Retinal pigment epithelial cell (primary cell): ENCODE data around the gene MPND.
"Not testable (repeated sequence)": the region's sequence is repeated elsewhere in the genome, so short reads cannot be mapped to it uniquely, and the experiment has no call there.

ENCODE experiments used
- DNase-seq: peaks from one replicate; pipeline ENCODE4 v3.0.0-alpha.2; 2010; ENCODE audit warnings: low read depth
- H3K4me3 ChIP-seq: 2 replicates; pipeline ENCODE4 v1.5.1; 2011; ENCODE audit warnings: mild to moderate bottlenecking, low read length, control low read depth, moderate library complexity
- CTCF ChIP-seq: conservative IDR thresholded peaks from 2 replicates; pipeline ENCODE4 v1.5.1; 2011; ENCODE audit warnings: low read depth, low read length, control low read depth, inconsistent platforms

MPND gene

GRCh38 chr19:4342314-4342614, 1.1 kb upstream of the MPND start:
- DNase-seq = no peak
- TF ChIP-seq CTCF = no peak
- H3K4me3 ChIP-seq = peak overlapping the region; percentile 75

GRCh38 chr19:4342615-4343369, 570 bp upstream of the MPND start:
- peak; percentile 37 for TF ChIP-seq CTCF
- peak; percentile 100 for DNase-seq
- peak overlapping the region; percentile 75 for H3K4me3 ChIP-seq

GRCh38 chr19:4345342-4346019, 2.1 kb downstream of the MPND start:
- no peak overlapping the region for H3K4me3 ChIP-seq
- DNase-seq = no peak
- TF ChIP-seq CTCF = no peak

- TF ChIP-seq CTCF = no peak
- no peak overlapping the region for H3K4me3 ChIP-seq
- DNase-seq = no peak
Measured at GRCh38 chr19:4346020-4346383, 2.6 kb downstream of the MPND start.

GRCh38 chr19:4347521-4347920, 4.2 kb downstream of the MPND start:
- no peak for TF ChIP-seq CTCF
- no peak for DNase-seq
- no peak overlapping the region for H3K4me3 ChIP-seq

- H3K4me3 ChIP-seq, DNase-seq: not testable (repeated sequence)
Measured at GRCh38 chr19:4349225-4349624, 5.9 kb downstream of the MPND start.

- H3K4me3 ChIP-seq = no peak overlapping the region
- no peak for TF ChIP-seq CTCF
- DNase-seq = no peak
Measured at GRCh38 chr19:4350111-4350510, 6.7 kb downstream of the MPND start.
